Stimulated activated CD4-positive, alpha-beta T cell treated with anti-CD3 and anti-CD28 coated beads, Interleukin-1b, Interleukin-23, amount 100 ng/mL, for 48 hours (primary cell): ENCODE data around the gene AFG3L2.
A peak's percentile ranks its signal among the peaks of the same experiment; 100 is the strongest.
"Not testable (repeated sequence)": the region's sequence is repeated elsewhere in the genome, so short reads cannot be mapped to it uniquely, and the experiment has no call there.

ENCODE experiments used
- DNase-seq: peaks from one replicate; pipeline ENCODE4 v3.0.0-alpha.2; 2020

The AFG3L2 gene

DNA sequence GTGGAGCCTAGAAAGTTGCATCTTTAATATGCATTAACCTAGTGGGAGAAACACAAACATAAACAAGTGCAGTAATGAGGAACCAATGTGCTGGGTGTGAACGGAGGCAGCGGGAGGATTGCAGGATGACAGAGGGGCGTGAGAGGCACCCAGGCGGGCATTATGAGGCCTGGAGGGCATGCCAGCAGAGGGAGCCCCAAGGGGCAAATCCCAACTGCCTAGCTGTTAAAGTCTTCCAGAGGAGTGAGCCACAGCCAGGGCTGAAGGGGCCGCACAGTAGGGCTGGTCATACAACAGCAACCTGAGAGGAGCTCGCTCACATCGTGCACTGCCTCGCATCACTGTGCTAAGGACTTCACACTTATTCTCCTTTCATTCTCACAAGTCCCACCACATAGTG lies 17.4 kb upstream of the AFG3L2 start:
- no peak for DNase-seq

DNA sequence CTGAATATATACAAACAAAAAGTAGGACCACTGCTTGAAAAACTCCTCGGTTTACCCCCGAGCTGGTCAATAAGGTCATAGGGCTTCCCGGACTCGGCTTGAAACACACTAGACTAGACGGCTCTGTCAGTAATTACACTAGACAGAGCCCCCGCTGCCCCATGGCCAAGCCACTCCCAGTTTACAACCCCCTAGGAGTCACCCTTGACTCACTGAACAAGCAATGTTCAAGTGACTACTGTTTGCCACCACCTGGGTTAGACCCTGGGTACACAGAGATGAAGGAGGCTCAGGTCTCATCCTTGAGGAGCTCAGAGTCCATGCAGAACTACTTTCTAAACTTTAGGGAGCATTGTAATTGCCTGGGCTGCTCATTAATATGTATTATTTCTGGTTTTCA lies 17.0 kb upstream of the AFG3L2 start:
- DNase-seq: no peak

DNA sequence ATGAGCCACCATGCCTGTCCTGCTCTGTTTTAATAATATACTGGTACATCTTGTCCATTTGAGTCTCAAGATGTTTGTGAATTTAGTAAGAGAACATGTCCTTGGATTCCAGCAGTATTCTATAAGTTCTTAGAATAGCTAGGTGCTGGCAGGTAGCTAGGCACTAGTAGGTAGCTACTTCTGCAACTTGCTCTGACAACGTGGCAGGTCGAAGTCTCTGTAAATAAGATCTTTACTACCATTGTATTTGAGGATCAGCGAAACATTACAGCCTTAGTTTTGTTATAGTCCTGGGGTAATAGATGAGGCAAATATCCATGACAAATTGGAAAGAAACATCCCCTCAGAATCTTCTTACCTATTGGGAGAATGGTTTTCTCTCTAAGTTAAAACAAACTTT lies 16.5 kb upstream of the AFG3L2 start:
- DNase-seq: no peak

DNA sequence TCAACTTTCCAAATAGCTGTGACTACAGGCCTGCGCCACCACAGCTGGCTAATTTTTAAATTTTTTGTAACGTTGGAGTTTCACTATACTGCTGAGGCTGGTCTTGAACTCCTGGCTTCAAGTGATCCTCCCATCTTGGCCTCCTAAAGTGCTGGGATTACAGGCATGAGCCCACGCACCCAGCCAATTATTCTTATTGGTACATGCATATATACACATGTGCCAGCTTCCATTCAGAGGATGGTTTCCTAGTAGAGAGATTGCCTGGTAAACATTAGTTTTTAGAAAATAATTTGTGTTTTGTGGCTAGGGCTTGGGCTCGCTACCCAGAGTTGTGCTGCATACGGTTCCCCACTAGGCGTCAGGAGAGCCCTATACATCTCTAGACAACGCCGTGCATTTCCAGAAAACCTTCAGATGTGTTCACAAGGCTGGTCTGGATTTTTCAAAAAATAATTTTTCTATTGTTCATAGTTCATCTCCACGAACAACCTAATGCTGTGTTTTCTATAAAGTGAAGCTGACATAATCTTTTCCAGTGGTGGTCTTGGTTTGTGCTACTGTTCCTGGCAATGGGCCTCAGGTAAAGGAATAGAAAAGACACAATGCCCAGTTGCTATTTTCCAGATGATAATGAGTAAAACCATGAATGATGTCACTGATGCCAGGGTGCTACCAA lies 14.6 kb upstream of the AFG3L2 start:
- DNase-seq: peak; percentile 40

GRCh38 chr18:12388442-12388841 lies 11.4 kb upstream of the AFG3L2 start:
- no peak for DNase-seq

DNA sequence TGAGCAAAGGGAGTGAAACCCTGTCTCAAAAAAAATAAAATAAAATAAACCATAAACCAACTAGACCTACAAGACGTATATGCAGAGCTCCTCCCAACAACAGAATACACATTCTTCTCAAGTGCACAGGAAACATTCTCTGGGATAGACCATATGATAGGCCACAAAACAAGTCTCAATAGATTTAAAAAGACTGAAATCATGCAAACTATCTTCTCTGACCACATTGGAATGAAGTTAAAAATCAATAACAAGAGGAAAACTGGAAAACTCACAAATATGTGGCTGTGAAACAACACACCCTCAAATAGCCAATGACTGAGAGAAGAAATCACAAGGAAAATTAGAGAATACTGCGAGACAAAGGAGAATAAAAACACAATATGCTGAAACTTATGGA lies 7.2 kb upstream of the AFG3L2 start:
- no peak for DNase-seq

DNA sequence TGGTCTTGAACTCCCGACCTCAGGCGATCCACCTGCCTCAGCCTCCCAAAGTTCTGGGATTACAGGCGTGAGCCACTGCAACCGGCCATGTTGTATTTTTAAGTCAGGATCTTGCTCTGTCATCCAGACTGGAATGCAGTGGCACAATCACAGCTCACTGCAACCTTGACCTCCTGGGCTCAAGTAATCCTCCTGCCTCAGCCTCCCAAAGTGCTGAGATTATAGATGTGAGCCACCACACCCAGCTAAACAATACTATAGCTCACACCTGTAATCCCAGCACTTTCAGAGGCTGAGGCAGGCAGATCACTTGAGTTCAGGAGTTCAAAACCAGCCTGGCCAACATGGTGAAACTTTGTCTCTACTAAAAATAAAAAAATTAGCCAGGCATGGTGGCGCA lies 6.7 kb upstream of the AFG3L2 start:
- not testable (repeated sequence) for DNase-seq

- not testable (repeated sequence) for DNase-seq
Measured at GRCh38 chr18:12382221-12382814, 5.3 kb upstream of the AFG3L2 start.

- not testable (repeated sequence) for DNase-seq
Measured at GRCh38 chr18:12378198-12378558, 1.2 kb upstream of the AFG3L2 start.

GRCh38 chr18:12377556-12378197 lies 650 bp upstream of the AFG3L2 start:
- no peak for DNase-seq

- DNase-seq: no peak
Measured at GRCh38 chr18:12376034-12376753, 833 bp downstream of the AFG3L2 start.

DNA sequence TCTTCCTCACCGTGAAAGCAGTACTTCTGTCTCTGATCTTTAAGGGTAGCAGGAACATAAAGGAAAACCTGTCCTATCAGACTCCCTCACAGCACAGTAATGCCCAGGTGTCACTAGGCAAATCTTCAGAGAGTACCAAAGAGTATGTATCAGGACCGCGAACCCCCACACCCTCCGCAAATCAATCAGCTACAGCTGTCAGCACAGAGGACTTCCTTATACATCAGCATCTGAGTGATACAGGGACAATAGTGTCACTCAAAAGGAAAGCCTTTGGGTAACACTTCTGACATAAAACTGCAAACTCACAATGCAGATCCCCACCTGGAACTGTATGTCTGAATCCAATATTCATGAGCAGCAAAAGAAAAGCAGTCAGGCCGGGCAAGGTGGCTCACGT lies 2.6 kb downstream of the AFG3L2 start:
- DNase-seq: peak; percentile 40

- DNase-seq: no peak
Measured at GRCh38 chr18:12373771-12374116, 3.3 kb downstream of the AFG3L2 start.

DNA sequence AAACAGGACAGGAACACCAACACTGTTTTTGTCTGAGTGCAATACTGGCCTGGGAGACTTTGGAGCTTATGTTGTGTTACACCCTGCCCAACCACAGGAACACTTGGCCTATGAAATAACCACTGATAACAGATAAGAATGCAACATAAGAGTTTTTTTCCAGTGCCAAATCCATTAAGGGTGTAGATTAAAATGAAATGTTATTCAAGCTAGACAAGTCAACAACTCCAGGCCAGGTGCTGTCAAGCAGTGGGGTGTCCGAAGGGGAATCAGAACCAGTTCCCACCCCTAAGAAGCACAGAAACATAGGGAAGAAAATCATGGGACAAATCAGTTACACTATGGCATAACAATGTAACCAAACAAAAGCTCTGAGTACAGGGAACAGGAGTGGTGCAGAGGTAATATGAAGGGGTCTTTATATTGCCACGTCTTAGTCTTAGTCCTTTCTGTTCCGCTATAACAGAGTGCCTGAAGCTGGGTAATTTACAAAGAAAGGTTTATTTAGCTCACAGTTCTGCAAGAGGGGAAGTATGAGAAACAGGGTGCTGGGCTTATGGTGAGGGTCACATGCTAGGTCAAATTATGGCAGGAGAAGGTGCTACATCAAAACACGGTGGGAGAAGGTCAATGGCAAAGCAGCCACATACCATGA lies 3.8 kb downstream of the AFG3L2 start:
- DNase-seq: no peak

DNA sequence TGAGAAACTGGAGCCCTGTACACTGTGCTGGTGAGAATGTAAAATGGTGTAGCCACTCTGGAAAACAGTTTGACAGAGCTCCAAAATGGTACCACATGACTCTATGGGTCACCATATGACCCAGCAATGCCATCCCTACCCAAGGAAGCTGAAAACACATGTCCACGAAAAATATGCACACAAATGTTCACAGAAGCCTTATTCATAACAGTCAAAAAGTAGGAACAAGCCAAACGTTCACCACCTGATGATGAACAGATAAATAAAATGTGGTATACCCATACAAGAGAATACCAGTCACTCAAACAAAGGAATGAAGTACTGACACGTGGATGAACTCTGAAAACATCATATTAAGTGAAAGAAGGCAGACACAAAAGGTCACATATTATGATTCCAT lies 4.6 kb downstream of the AFG3L2 start:
- no peak for DNase-seq

DNA sequence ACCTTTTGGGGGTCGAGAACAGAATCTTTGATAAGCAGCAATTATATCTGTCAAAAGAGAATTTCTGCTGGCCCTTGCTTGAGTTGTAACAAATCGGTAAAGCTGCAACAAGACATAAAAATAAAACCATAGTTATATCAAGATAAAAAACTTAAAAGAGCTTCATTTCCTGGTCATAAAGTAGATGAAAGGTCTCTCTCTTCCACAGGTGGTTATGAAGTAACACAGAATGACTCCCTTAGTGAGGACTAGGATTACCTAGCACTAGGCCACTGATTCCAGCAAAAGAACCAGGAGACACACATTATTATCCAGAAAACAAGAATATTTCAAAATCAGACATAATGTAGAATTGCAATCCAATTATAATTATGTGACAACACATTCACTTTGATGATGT lies 5.4 kb downstream of the AFG3L2 start:
- no peak for DNase-seq

DNA sequence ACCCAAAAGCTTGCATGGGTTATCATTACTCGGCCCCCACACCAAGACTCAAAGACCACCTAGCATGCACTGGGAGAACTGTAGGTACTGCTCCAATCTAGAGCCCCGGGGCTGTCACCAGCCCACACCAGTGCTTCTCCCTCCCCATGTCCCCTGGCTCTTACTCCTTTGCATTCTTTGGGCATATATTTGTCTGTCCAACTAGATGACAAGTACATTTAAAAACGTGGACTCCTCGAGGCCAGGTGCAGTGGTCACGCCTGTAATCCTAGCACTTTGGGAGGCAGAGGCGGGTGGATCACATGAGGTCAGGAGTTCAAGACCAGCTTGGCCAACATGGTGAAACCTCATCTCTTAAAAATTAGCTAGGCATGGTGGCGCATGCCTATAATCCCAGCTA lies 7.8 kb downstream of the AFG3L2 start:
- no peak for DNase-seq

GRCh38 chr18:12366784-12367183 lies 10.2 kb downstream of the AFG3L2 start:
- no peak for DNase-seq

GRCh38 chr18:12366379-12366778 lies 10.6 kb downstream of the AFG3L2 start:
- no peak for DNase-seq

- DNase-seq: no peak
Measured at GRCh38 chr18:12362473-12363174, 14.4 kb downstream of the AFG3L2 start.

DNA sequence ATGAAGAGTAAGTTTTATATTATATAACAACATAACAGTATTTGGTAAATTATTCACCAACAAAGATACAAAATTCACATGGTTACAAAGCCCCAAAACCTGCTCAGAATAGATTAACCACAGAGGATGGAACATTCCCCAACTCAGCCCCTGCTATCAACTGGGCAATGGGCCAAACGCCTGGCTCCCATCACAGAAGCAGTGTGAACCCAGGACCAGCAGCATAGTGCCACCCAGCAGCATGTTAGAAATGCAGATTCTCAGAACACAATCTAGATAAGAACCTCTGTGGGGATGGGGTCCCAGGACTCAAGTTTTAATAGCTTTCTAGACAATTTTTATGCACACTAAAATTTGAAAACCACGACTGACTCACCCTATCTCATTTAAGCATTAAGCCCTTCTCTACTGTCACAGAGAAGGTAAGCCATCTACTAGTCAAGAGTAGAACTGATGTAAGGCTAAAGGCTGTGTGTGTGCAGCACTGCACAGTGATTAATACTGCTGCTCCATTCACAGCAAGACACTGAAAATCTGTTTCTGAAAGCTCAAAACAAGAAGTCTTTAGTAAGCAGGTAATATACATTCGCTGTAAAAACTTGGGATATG lies 15.2 kb downstream of the AFG3L2 start:
- no peak for DNase-seq

GRCh38 chr18:12359515-12359927 lies 17.5 kb downstream of the AFG3L2 start:
- DNase-seq: no peak
